EH (cell line): Measurements from ENCODE around the gene PRDM1.

Experiments used
- DNase-seq: peaks from one replicate; pipeline ENCODE4 v3.0.0-alpha.2; 2015; ENCODE audit warnings: low read depth

Gene PRDM1

GRCh38 chr6:106116125-106116832 is 30.1 kb downstream of the PRDM1 start:
- DNase-seq: no peak

- DNase-seq: no peak
Measured at GRCh38 chr6:106117579-106117978, 31.4 kb downstream of the PRDM1 start.

GRCh38 chr6:106118835-106119431 is 32.8 kb downstream of the PRDM1 start:
- no peak for DNase-seq

- no peak for DNase-seq
Measured at GRCh38 chr6:106119546-106119945, 33.4 kb downstream of the PRDM1 start.

GRCh38 chr6:106120006-106120405 is 33.9 kb downstream of the PRDM1 start:
- DNase-seq: no peak

- no peak for DNase-seq
Measured at GRCh38 chr6:106120406-106120805, 34.3 kb downstream of the PRDM1 start.

GRCh38 chr6:106122306-106122918 is 36.3 kb downstream of the PRDM1 start:
- DNase-seq: no peak

- DNase-seq: no peak
Measured at GRCh38 chr6:106122938-106123656, 37.0 kb downstream of the PRDM1 start.

GRCh38 chr6:106124015-106124414 is 37.9 kb downstream of the PRDM1 start:
- no peak for DNase-seq

GRCh38 chr6:106124437-106125430 is 38.6 kb downstream of the PRDM1 start:
- no peak for DNase-seq

GRCh38 chr6:106125925-106126435 is 39.8 kb downstream of the PRDM1 start:
- DNase-seq: no peak

GRCh38 chr6:106126482-106126881 is 40.3 kb downstream of the PRDM1 start:
- no peak for DNase-seq

GRCh38 chr6:106128981-106129781 is 43.0 kb downstream of the PRDM1 start:
- DNase-seq: peak; percentile 96

GRCh38 chr6:106132153-106132698 is 46.1 kb downstream of the PRDM1 start:
- no peak for DNase-seq

- DNase-seq: no peak
Measured at GRCh38 chr6:106133040-106133439, 46.9 kb downstream of the PRDM1 start.

- no peak for DNase-seq
Measured at GRCh38 chr6:106134087-106134770, 48.1 kb downstream of the PRDM1 start.

- peak; percentile 82 for DNase-seq
Measured at GRCh38 chr6:106134906-106135634, 48.9 kb downstream of the PRDM1 start.

GRCh38 chr6:106135911-106136571 is 49.9 kb downstream of the PRDM1 start:
- no peak for DNase-seq
